ENCODE results near the gene JAZF1.
"Not testable (repeated sequence)": the region's sequence is repeated elsewhere in the genome, so short reads cannot be mapped to it uniquely, and the experiment has no call there.

Gene JAZF1

DNA sequence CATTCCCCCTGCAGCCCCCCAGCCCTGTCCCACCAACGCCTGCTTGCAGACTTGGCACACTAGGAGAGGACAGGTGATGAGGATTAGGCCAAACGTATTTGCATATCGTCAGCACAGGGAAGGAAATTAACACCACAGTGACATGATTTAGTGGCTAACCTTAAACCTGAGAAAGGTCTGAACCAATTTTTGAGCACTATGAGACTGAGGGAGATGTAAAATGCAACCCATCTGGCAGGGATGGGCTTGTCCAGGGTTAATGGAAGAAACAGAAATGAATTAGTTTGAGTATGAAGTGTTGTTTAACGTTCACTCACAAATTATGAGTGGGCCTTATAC is 257.0 kb downstream of the JAZF1 start:
- no peak for DNase-seq (ENCODE audit: low read depth in 1 of 2, low spot score in 1 of 2)
- in situ Hi-C loops (cut with HindIII; ENCODE audit: low pct_unique_long_range_greater_than_20kb, low sequenced_read_pairs) = no loop called here
- no peak for TF ChIP-seq JUND (IDR thresholded peaks at IDR 0.05; ENCODE audit: low read depth)

DNA sequence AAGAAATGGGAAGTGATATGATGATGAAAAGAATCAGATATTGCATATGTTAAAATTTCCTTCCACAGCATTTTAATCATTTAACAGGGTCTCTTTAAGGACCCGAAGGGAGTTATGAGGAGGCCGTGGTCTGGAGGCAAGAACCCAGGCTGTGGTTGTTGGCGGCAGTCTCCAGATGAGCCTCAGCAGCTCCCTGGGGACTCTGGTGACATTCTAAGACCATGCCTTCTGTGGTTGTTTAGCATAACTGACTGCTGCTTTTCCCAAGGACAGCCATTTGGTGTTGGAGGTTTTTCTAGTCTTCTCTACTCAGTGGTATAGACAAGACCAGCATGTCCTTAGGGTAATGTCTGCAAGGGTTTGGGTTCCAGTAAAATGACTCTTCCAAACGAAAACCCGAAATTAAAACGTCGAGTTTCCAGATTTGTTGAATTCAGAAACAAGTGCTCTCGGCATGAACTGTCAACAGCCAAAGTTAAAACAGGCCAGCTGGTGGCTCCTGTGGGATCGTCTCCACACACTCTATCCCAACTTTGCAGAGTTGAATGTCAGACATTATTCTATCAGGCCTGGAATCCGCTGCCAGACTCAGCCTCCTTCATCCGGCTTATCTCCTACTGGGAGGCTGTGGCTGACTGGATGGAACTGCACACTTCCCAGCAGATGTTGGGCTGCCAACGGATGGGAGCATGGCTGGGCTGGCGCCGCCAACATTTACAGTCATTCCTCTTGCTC is 257.5 kb downstream of the JAZF1 start:
- TF ChIP-seq JUND (IDR thresholded peaks at IDR 0.05; ENCODE audit: low read depth) = no peak
- in situ Hi-C loops (cut with HindIII; ENCODE audit: low pct_unique_long_range_greater_than_20kb, low sequenced_read_pairs) = no loop called here
- DNase-seq (ENCODE audit: low read depth in 1 of 2, low spot score in 1 of 2) = no peak

GRCh38 chr7:27922389-27922788 is 258.2 kb downstream of the JAZF1 start:
- DNase-seq (ENCODE audit: low read depth in 1 of 2, low spot score in 1 of 2); in situ Hi-C loops (cut with HindIII; ENCODE audit: low pct_unique_long_range_greater_than_20kb, low sequenced_read_pairs): not testable (repeated sequence)

DNA sequence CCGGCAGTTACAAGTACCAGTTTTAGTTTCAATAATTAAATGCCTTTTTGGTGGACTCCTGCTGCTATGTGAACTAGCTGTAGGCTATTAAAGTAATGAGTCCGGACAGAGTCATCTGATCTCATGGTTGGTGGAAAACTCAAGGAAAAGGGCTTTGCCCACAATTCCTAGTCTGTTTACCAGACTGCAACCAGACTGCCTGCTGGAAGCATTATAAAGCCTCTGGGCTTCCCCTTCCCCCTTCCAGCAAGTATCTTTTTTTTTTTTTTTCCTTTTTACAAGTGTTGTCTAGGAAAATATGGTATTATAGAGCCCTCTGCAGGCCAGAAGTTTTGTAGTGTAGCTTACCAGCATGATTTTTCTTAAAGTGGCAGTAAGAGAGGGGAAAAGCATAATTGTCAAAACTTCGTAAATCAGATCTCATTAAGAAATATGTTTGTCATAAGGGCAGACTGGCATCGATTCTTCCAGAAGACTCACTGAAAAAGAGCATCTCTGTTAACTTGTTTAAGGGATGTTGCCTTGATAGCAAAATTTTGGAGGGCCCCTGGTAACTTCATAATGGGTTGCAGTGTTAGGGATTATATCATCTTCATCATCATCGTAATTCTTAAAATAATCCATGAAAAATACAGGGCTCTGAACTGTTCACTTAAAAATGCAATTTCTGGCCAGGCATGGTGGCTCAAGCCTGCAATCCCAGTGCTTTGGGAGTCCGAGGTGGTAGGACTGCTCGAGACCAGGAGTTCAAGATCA is 259.3 kb downstream of the JAZF1 start:
- TF ChIP-seq JUND (IDR thresholded peaks at IDR 0.05; ENCODE audit: low read depth) = no peak
- in situ Hi-C loops (cut with HindIII; ENCODE audit: low pct_unique_long_range_greater_than_20kb, low sequenced_read_pairs) = no loop called here
- DNase-seq (ENCODE audit: low read depth in 1 of 2, low spot score in 1 of 2) = peak; percentile 35 to 88

DNA sequence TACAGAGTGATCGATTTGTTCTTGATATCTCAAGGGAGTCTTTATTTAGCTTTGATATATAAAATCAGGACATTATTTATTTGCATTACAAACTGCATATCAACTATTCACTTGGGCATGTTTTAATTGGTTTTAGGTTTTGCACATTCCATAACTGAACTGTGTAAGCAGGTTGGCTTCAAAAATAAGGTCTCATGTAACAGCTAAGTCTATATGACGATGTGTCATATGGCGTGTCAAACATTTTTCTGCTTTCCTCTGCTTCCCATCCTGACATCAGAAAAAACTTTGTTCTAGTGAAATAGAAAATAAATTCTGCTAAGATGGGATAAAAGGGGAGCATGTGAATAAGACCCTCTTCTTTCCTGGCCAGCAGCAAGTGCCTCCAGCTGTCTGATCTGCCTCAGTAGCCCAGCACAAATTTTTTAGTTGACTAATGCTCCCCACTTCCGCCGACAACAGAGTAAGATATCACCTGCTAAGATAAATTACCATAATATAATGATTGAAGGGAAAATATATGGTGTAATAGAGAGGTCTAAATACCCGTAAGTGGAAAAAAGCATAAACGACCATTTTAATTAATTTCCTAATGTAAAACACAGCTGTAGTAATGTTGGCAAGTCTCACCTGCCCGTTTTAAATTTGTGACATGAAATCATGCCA is 260.2 kb downstream of the JAZF1 start:
- no peak for DNase-seq (ENCODE audit: low read depth in 1 of 2, low spot score in 1 of 2)
- in situ Hi-C loops (cut with HindIII; ENCODE audit: low pct_unique_long_range_greater_than_20kb, low sequenced_read_pairs) = no loop called here
- TF ChIP-seq JUND (IDR thresholded peaks at IDR 0.05; ENCODE audit: low read depth) = no peak

DNA sequence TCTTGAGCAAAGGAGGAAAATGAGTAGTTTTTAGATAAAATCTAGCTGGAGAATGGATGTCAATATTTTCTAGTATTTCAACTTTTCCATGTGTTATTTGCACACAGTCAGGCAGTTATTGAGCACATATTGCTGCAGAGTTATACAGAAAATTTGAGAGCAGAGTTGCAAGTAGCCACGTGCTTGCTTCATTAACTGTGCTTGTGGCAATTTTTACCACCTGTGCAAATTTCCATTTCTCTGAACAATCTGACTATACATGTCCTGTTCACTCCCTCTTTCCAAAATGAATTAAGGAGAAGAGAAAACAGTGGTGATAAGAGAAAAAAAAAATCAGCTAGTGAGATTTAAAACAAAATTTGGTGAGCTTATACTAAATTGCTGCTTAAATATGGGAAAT is 262.1 kb downstream of the JAZF1 start:
- in situ Hi-C loops (cut with HindIII; ENCODE audit: low pct_unique_long_range_greater_than_20kb, low sequenced_read_pairs) = no loop called here
- DNase-seq (ENCODE audit: low read depth in 1 of 2, low spot score in 1 of 2) = no peak
- TF ChIP-seq JUND (IDR thresholded peaks at IDR 0.05; ENCODE audit: low read depth) = no peak

DNA sequence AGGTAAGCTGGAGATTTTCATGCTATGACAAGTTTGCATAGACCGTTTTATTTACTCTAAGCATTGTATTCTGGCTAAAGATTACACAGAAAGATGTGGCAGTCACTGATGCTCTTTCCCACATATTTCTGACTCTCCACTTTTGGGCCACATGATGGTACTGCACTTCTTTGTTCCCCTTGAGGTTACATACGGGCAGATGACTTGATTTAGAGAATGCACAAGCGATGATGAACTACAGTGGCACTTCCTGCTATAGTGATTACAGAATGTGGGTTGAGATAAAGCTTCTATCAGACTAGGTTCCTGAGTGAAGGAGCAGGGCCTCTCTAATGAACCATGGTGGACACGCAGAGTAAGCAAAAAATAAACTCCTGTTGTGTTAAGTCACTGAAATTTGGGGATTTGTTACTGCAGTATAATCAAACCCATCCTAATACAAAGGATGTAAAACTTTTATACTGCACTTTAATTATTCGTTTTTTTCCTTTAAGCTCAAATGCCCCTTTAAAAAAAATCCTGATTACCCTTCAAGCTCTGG is 262.8 kb downstream of the JAZF1 start:
- no peak for TF ChIP-seq JUND (IDR thresholded peaks at IDR 0.05; ENCODE audit: low read depth)
- no peak for DNase-seq (ENCODE audit: low read depth in 1 of 2, low spot score in 1 of 2)
- in situ Hi-C loops (cut with HindIII; ENCODE audit: low pct_unique_long_range_greater_than_20kb, low sequenced_read_pairs) = no loop called here

DNA sequence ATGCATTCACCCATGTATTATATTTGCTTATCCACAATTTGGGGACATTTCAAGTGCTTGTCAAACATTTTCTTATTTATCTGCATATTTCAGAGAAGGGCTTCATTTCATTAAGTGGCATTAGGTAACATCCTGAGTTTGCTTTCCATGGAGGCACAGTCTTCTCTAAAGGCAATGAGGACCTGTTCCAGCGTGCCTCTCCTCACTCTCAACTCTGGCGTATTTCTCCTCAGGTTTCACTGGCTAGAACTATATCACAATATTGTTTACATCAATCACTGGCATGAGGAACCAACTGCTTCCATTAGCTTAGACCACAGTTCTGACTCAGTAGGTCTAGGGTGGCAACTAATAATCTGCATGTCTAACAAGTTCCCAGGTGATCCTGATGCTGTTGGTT is 263.5 kb downstream of the JAZF1 start:
- no peak for DNase-seq (ENCODE audit: low read depth in 1 of 2, low spot score in 1 of 2)
- in situ Hi-C loops (cut with HindIII; ENCODE audit: low pct_unique_long_range_greater_than_20kb, low sequenced_read_pairs) = no loop called here
- no peak for TF ChIP-seq JUND (IDR thresholded peaks at IDR 0.05; ENCODE audit: low read depth)

DNA sequence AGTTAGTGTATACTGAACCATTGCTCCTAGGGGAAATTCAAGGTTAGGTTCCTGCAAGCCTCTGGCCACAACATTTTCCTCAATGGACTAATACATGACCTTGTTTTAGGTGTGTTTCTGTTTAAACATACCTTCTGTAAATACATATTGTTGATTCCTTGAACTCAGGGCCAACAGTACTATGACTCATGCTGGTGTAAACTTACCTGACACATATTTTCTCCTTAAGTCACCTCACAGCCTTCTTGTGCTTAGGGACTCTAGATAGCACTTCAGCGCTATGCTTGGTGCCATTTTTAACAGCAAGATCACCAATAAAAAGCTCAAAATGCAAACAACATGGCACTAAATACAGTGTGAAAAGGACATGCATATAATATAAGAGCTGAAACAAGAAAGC is 264.2 kb downstream of the JAZF1 start:
- peak; percentile 58 for TF ChIP-seq JUND (IDR thresholded peaks at IDR 0.05; ENCODE audit: low read depth)
- DNase-seq (ENCODE audit: low read depth in 1 of 2, low spot score in 1 of 2) = peak in 1 of 2 experiments; percentile 78
- in situ Hi-C loops (cut with HindIII; ENCODE audit: low pct_unique_long_range_greater_than_20kb, low sequenced_read_pairs) = no loop called here

- in situ Hi-C loops (cut with HindIII; ENCODE audit: low pct_unique_long_range_greater_than_20kb, low sequenced_read_pairs) = no loop called here
- no peak for TF ChIP-seq JUND (IDR thresholded peaks at IDR 0.05; ENCODE audit: low read depth)
- DNase-seq (ENCODE audit: low read depth in 1 of 2, low spot score in 1 of 2) = peak in 1 of 2 experiments; percentile 35
Measured at GRCh38 chr7:27914409-27914808, 266.2 kb downstream of the JAZF1 start.

DNA sequence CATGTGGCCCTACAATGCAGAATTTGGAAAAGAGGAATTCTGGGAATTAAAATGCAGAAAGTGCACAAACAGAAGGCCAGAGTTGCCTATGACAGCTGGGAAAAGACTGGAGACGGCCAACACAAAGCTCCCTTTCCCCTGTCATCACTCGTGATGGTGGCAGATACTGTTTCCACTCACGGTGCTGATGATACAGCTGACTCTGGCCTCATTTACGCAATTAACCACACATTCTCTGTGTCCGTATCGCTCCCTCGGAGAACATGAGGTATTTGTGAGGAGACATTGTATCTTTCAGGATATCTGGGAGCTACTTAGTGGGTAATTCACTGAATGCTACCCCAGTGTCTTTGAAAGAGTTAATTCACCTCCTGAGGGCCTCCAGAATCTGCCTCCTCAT is 267.8 kb downstream of the JAZF1 start:
- in situ Hi-C loops (cut with HindIII; ENCODE audit: low pct_unique_long_range_greater_than_20kb, low sequenced_read_pairs) = no loop called here
- no peak for TF ChIP-seq JUND (IDR thresholded peaks at IDR 0.05; ENCODE audit: low read depth)

DNA sequence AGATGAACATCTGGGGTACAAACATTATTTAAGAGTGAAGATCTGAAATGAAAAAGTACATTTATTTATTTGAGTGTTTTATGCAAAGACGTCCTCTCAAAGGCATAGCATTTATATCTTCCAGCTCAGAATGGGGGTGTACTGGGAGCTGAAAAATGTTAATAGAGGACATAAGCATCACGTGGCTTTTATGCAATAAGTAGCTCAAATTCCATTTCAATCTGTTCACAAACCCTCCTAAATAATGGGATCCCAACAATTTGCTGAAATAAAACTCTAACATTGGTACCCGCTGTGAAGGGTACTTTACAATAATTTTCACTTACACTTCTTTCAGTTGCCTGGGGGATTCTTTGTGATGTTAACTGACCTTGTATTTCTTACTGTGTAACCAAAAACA is 268.7 kb downstream of the JAZF1 start:
- DNase-seq (ENCODE audit: low read depth in 1 of 2, low spot score in 1 of 2) = no peak
- no peak for TF ChIP-seq JUND (IDR thresholded peaks at IDR 0.05; ENCODE audit: low read depth)
- in situ Hi-C loops (cut with HindIII; ENCODE audit: low pct_unique_long_range_greater_than_20kb, low sequenced_read_pairs) = no loop called here

More for the DNA sequence above, 267.8 kb downstream of the JAZF1 start:
- no peak for DNase-seq (ENCODE audit: low read depth in 1 of 2, low spot score in 1 of 2)

GRCh38 chr7:27910326-27910725 is 270.3 kb downstream of the JAZF1 start:
- TF ChIP-seq JUND (IDR thresholded peaks at IDR 0.05; ENCODE audit: low read depth) = no peak
- in situ Hi-C loops (cut with HindIII; ENCODE audit: low pct_unique_long_range_greater_than_20kb, low sequenced_read_pairs) = no loop called here
- DNase-seq (ENCODE audit: low read depth in 1 of 2, low spot score in 1 of 2) = peak; percentile 21 to 73
